GM18868 (cell line): ENCODE measurements around the gene ARID4A.
"Not testable (repeated sequence)": the region's sequence is repeated elsewhere in the genome, so short reads cannot be mapped to it uniquely, and the experiment has no call there.

Source experiments
- ATAC-seq: cut with Tn5 transposase; IDR thresholded peaks from one replicate; pipeline ENCODE4 v1.9.1; 2021; ENCODE audit warnings: mild to moderate bottlenecking, moderate library complexity; ENCODE audit not compliant: unreplicated experiment

ARID4A gene

DNA sequence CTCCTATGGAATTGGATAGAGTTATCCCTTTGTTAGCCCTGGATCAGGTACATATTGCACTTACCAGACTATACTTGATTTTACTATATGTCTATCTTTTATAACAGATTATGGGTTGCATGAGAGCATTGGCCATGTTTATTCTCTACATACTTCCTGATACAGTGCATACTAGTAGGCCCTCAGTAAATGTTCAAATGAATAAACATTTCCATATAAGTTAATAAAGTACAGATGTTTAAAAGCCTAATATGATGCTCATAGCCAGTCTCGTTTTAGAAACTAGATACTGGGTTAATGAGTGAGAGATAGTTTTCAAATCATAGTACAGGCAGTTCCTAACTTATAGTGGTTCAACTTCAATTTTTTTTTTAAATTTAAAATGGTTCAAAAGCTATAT is 57.9 kb downstream of the ARID4A start:
- no peak for ATAC-seq

DNA sequence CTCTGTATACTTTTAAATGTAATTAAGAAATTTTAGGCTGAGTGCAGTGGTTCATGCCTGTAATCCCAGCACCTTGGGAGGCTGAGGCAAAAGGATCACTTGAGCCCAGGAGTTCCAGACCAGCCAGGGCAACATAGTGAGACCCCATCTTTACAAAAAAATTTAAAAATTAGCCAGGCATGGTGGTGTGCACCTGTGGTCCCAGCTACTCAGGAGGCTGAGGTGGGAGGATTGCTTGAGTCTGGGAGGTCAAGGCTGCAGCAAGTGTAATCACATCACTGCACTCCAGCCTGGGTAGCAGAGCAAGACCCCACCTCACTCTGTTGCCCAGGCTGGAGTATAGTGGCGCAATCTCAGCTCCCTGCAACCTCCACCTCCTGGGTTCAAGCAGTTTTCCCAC is 63.9 kb downstream of the ARID4A start:
- ATAC-seq: not testable (repeated sequence)

GRCh38 chr14:58362798-58363412 is 64.5 kb downstream of the ARID4A start:
- no peak for ATAC-seq

DNA sequence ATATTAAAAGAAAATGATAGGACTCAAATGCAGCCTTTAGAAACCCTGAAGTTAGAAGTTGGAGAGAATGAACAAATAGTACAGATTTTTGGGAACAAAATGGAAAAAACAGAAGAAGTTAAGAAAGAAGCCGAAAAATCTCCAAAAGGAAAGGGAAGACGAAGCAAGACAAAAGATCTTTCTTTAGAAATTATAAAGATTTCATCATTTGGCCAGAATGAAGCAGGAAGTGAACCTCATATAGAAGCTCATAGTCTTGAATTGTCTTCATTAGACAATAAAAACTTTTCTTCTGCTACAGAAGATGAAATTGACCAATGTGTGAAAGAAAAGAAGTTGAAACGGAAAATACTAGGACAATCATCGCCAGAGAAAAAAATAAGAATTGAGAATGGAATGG is 66.0 kb downstream of the ARID4A start:
- no peak for ATAC-seq

DNA sequence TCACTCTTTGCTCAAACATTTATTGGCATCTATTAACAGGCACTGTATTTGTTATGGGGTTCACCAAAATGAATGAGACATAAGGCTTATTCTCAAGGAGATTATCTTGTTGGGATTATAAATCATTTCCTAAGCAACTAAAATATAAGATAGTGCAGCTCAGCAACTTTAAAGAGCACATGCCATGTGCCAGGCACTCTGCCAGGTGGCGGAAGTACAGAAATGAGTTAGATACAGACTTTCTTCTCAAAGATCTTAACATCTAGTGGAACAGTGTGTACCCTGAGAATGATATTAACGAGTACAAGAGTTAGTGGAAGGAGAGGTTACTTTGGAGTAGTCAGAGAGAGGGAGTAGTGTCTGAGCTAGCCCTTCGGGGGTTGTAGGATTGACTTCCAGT is 68.9 kb downstream of the ARID4A start:
- no peak for ATAC-seq

DNA sequence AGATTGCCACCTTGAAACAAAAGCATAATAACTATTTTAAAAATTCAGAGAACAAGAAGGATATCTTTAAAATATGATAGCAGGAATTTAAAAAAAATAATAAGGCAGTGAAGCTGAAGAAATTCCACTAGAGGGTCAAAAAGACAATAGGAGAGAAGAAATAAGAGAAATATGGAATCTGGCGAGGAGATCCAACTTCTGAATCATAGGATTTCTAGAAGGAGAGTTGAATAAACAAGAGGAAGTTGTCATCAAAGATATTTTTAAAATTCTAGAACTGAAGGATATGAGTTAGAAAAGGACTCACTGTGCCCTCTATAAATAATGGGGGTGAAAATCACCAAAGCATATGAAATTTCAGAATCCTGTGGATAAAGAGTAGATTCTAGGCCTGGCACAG is 70.6 kb downstream of the ARID4A start:
- no peak for ATAC-seq

GRCh38 chr14:58376791-58377190 is 78.4 kb downstream of the ARID4A start:
- no peak for ATAC-seq

GRCh38 chr14:58390830-58391229 is 92.5 kb downstream of the ARID4A start:
- ATAC-seq: no peak

DNA sequence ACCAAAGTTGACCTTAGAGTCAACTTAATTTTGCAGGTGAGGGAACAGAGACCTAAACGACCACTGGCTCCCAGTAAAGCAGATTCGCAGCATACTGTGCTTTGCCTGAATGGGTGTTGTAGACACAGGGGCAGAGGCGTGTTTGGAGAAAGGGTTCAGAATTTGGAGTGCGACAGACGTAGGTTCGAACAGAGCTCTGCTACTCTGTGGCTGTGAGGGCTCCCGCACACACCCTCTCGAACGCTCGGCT is 97.1 kb downstream of the ARID4A start:
- no peak for ATAC-seq

DNA sequence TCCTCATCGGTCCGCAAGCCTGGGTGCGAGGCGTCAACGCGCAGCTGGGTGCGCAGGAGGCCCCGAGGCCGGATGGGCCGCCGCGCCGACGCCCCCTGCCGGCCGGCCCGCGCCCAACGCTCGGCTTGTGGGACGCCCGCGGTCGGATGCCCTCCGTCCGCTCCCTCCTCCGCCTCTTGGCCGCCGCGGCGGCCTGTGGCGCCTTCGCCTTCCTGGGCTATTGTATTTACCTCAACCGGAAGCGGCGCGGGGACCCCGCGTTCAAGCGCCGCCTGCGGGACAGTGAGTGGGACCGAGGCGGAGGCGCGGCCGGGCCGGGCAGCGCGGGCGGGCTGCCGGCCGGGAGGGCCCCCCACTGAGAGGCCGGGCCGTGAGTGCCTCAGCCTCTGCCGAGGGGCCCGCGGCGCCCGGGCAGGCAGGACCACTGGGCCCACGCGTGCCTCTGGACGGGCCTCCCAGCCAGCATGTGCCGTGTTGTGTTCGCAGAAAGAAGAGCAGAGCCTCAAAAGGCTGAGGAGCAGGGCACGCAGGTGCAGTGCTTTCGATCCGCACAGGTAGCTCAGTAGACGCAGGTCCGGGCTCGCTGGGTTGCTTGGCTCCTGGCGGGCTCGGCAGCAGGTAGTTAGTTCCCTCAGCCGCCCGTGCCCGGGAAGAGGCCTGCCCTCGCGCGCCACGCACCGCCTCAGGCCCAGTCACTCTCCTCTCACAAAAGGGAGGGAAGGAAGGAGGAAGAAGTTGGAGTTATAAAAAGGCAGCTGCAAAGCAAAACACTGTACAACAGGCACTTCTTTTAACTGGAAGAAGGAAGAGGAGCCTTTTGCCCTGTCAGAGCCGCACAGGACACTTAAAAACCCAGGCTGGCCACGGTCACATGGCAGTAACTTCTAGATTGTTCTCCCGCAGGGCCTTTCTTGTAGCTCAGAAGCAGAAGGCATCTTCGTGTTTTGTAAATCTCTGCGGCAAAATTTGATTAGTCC is 97.7 kb downstream of the ARID4A start, which contains the start of gene TOMM20L:
TSS of gene TOMM20L (plus strand) at position 119 of the 977 bp plus-strand sequence. CDS start at position 147, 28 bp downstream.
- ATAC-seq: peak; percentile 94

DNA sequence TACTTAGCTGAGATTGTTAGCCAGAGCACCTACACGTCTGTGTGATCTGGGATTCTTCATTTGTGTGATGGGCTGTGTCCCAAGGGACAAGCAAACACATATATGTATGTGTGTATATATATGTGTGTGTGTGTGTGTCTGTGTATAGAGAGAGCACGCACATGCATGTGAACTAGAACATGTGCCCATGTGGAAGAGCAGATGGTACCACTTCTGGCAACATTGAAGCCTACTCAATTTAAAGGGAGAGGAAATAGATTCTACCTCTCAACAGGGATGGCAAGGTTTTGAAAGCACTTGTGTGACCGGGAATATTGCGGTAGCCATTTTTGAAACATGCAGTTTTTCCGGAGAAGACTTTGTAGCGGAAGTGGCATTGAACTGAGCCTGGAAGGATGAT is 98.8 kb downstream of the ARID4A start:
- ATAC-seq: no peak

- no peak for ATAC-seq
These were observed 100.1 kb downstream of the ARID4A start for GRCh38 chr14:58398495-58398894.

DNA sequence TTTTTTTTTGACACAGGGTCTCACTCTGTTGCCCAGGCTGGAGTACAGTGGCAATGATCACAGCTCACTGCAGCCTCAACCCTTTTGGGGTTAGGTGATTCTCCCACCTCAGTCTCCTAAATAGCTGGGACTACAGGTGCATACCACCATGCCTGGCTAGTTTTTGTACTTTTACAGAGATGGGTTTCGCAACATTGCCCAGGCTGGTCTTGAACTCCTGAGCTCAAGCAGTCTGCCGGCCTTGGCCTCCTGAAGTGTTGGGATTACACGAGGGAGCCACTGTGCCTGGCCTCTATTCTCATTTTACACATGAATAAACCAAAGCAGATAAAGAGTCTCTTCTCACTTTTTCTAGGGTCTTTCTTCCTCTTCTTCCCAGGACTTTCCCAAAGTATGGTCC is 100.5 kb downstream of the ARID4A start:
- ATAC-seq: no peak

- ATAC-seq: no peak
These were observed 103.2 kb downstream of the ARID4A start for GRCh38 chr14:58401587-58401986.

GRCh38 chr14:58408681-58409215 is 110.4 kb downstream of the ARID4A start:
- no peak for ATAC-seq

DNA sequence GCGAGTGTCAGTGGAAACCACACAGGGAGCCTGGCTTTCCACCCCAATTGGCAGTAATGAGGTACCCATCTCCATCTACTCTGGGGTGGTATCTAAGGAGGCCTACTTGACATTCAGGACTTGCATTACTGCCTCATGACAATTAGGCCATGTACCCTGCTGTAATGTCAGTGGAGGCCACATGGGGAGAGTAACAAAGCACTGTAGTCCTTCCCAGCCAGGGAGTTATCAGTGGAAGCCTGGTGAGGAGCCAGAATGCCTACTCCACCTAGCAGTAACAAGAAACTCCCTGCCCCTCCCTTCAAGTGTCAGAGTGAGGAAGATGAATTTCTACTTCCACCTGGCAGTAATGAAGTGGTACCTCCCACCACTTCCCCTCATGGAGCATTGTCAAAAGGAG is 116.5 kb downstream of the ARID4A start:
- ATAC-seq: no peak

DNA sequence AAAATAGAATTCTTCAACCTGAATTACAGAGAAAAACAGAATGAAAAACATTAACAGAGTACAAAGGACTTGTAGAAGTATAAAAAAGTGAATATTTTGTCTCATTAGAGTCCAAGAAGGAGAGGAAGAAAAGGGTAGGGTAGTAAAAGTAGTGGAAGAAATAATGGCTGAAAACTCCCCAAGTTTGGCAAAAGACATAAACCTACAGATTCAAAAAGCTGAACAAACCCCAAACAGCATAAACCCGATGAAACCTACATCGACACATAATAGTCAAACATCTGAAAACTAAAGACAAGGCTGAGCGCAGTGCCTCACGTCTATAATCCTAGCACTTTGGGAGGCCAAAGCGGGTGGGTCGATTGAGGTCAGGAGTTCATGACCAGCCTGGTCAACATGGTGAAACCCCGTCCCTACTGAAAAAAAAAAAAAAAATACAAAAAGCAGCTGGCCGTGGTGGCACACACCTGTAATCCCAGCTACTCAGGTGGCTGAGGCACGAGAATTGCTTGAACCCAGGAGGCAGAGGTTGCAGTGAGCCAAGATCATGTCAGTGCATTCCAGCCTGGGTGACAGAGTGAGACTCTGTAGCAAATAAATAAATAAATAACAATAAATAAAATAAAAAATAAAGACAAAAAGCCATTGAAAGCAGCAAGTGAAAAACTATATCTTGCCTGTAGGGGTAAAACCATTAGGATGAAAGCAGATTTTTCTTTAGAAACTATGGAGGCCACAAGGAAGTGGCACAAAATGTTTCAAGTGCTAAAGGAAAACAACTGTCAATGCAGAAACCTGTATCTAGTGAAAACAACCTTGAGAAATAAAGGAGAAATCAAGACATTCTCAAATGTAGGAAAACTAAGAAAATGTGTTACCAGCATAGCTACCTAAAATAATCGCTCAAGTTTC is 117.5 kb downstream of the ARID4A start:
- no peak for ATAC-seq

- ATAC-seq: not testable (repeated sequence)
These were observed 118.6 kb downstream of the ARID4A start for GRCh38 chr14:58416934-58417333.
